HUES6 (cell line): ENCODE results near the gene CDH20.

Source experiments
- H3K27ac ChIP-seq: 2 replicates; pipeline ENCODE4 v1.7.0; 2013; ENCODE audit warnings: low read depth, mild to moderate bottlenecking, low read length, inconsistent platforms
- H3K27me3 ChIP-seq: 2 replicates; pipeline ENCODE4 v1.6.1; 2013; ENCODE audit warnings: low read length; ENCODE audit not compliant: control insufficient read depth, insufficient read depth
- H3K36me3 ChIP-seq: 2 replicates; pipeline ENCODE4 v1.6.1; 2013; ENCODE audit warnings: low read length; ENCODE audit not compliant: control insufficient read depth, insufficient read depth
- H3K4me1 ChIP-seq: 2 replicates; pipeline ENCODE4 v1.6.1; 2013; ENCODE audit warnings: low read length; ENCODE audit not compliant: control insufficient read depth, insufficient read depth
- H3K4me3 ChIP-seq: 2 replicates; pipeline ENCODE4 v1.5.1; 2013; ENCODE audit warnings: low read depth, low read length
- H3K9ac ChIP-seq: one replicate; pipeline ENCODE4 v1.6.1; 2013; ENCODE audit warnings: mild to moderate bottlenecking, low read length
- H3K9me3 ChIP-seq: 2 replicates; pipeline ENCODE4 v1.6.1; 2013; ENCODE audit warnings: low read depth, low read length; ENCODE audit not compliant: control insufficient read depth, insufficient read depth

CDH20 gene

DNA sequence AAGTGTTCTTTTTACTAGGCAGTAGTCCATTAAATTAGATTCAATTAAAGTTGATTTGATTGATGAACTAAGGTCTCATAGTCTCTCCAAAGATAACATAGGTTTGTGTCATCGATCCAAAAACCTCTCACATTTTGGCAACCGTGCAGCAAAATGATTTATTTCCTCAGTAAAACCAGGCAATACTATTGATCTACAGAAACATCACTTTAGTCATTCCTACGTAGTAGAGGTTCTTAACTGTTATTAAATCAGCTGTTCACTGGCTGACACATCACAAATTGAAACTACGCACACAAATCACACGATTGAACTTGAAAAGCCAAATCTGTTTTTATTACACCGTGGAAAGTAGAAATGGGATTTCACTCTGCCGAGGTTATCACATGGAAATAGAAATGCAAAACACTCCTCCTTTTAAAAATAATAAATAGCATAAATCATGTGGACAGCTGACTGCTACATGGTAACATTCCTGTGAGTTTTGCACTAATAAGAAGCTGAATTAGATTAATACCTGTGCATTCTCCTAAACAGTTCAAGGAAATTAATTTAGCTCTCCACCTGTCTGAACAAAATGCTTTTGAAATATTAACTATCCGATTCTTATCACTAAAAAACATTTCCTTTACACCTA is 262.5 kb downstream of the CDH20 start:
- Histone ChIP-seq H3K27me3 (no peaks in the 10 kb centered on the region), H3K4me3 (no peak overlapping the region), H3K9ac (no peak overlapping the region), H3K36me3 (no peaks in the 10 kb centered on the region; the same call in 1 of the 2 replicates), H3K27ac (no peak overlapping the region), H3K4me1 (peaks cover 8% of the 10 kb centered on the region), H3K9me3 (0 out of 2 replicates have a peak, but pooled peaks cover 2% of the 10 kb centered on the region)

DNA sequence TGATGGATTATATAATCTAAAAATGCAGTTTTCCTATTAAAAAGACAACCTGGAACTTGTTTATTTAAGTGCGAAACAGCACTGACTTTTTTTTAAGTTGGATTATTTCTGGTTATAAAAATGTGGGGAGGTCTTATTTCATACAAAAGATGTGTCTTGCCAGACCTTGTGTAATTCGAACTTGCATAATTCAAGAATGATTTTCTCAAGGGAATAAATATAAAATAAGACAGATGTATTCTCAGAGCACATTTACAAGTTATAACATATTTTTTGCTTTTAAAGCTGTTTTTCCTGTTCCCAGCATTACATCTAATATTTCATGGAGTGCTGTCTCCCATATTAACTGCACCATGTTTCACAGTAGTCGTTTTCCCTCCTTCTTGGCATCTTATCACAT is 263.1 kb downstream of the CDH20 start:
- 0 out of 2 replicates have a peak, but pooled peaks cover 2% of the 10 kb centered on the region for H3K9me3 ChIP-seq
- H3K27me3 ChIP-seq = no peaks in the 10 kb centered on the region
- H3K4me3 ChIP-seq = no peak overlapping the region
- H3K27ac ChIP-seq = no peak overlapping the region
- no peak overlapping the region for H3K9ac ChIP-seq
- H3K4me1 ChIP-seq = peaks cover 8% of the 10 kb centered on the region
- no peaks in the 10 kb centered on the region; the same call in 1 of the 2 replicates for H3K36me3 ChIP-seq

DNA sequence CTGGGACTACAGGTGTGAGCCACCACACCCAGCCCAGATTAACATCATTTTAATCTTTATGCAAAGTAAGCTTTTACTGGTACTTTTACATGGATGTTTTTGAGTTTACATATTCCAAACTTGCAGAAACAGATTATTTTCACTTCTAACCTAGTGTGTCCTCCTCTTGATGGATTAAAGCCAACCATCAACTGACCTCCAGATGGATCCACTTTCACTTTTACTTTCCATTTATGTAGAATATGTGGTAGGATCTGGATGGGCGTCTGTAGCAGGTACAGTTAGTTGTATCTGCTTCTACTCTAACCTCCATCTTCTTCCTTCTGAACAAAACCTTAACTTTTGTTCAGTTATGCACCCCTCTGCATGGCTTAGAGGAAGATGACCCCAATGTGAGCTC is 264.1 kb downstream of the CDH20 start:
- Histone ChIP-seq H3K4me1 (peaks cover 8% of the 10 kb centered on the region), H3K27ac (no peak overlapping the region), H3K27me3 (no peaks in the 10 kb centered on the region), H3K36me3 (no peaks in the 10 kb centered on the region; the same call in 1 of the 2 replicates), H3K9me3 (0 out of 2 replicates have a peak, but pooled peaks cover 2% of the 10 kb centered on the region), H3K4me3 (no peak overlapping the region), H3K9ac (no peak overlapping the region)

DNA sequence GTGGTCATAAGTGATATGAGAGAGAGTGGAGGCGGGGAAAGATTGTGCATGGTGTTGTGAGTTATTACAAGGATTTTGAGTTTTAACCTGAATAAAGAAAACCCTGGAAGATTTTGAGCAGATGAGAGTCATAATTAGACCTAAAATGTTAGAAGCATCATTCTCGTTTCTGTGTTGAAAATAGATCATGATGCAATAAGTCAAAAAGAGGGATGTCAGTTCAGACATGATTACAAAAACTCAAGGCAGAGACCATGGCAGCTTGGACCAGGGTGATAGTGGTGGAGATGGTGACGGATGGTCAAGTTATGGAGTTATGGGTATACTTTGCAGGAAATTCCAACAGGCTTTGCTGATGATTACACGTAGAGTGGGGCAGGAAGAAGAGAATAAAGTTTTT is 267.2 kb downstream of the CDH20 start:
- H3K9ac ChIP-seq = no peak overlapping the region
- no peak overlapping the region for H3K27ac ChIP-seq
- no peaks in the 10 kb centered on the region for H3K27me3 ChIP-seq
- H3K4me3 ChIP-seq = no peak overlapping the region
- H3K9me3 ChIP-seq = 0 out of 2 replicates have a peak, but pooled peaks cover 2% of the 10 kb centered on the region
- H3K36me3 ChIP-seq = no peaks in the 10 kb centered on the region; the same call in 1 of the 2 replicates
- peaks cover 16% of the 10 kb centered on the region for H3K4me1 ChIP-seq

DNA sequence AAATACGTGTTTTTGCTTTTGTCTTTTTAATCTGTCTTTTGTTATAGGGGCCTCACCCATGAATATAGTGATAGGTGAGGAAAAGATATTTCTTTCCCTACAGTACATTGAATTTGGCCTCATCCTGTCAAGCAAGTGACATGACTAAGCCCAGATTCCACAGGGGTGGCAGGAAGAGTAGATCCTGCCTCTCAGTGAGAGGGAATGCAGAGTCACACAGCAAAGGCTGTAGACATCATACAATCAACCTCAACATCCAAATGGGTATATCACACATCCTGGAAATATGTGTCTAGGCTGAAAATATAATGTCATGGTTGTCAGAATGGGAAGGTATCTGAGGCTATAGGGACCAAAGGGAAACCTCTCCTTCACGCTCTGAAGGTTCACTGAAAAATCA is 269.6 kb downstream of the CDH20 start:
- H3K4me1 ChIP-seq = peaks cover 35% of the 10 kb centered on the region
- H3K4me3 ChIP-seq = no peak overlapping the region
- no peaks in the 10 kb centered on the region for H3K9me3 ChIP-seq
- H3K27ac ChIP-seq = no peak overlapping the region
- H3K36me3 ChIP-seq = no peaks in the 10 kb centered on the region; the same call in 1 of the 2 replicates
- H3K27me3 ChIP-seq = no peaks in the 10 kb centered on the region
- no peak overlapping the region for H3K9ac ChIP-seq
